NT2/D1 (cell line): Measurements from ENCODE around the gene ARHGAP42.

ENCODE experiments used
- SUZ12 ChIP-seq: IDR thresholded peaks from 2 replicates; pipeline ENCODE4 v1.6.1; 2011; ENCODE audit not compliant: insufficient read length, insufficient read depth; ENCODE audit errors: extremely low read depth
- YY1 ChIP-seq: IDR thresholded peaks from 2 replicates; pipeline ENCODE4 v1.6.1; 2011; ENCODE audit not compliant: insufficient read length, insufficient read depth

- TF ChIP-seq YY1, result no peak
- TF ChIP-seq SUZ12, result no peak
These were observed 249.7 kb downstream of the ARHGAP42 start for GRCh38 chr11:100936781-100937180.
